Measurements from ENCODE around the gene MID1. TPM values are rescaled to one million over a fixed set of nuclear protein-coding genes. Genes with fewer than 3 reads are reported as not detected.

Gene MID1
- total RNA-seq, 1 experiment from 2014 or later: 79.5 TPM

GRCh38 chrX:10617186-10617998, 3.0 kb downstream of the MID1 start:
- peak in 1 of 2 experiments; percentile 86 for DNase-seq
- H3K27ac ChIP-seq: peak overlapping the region; percentile 91
- no peaks in the 10 kb centered on the region for H3K36me3 ChIP-seq (ENCODE audit: low read depth)
- peak overlapping the region; percentile 96 for H3K4me2 ChIP-seq
- H3K4me3 ChIP-seq: peak overlapping the region; percentile 63
- peaks cover 40% of the 10 kb centered on the region for H3K4me1 ChIP-seq (replicated peaks; ENCODE audit: insufficient read depth)
- H3K27me3 ChIP-seq (ENCODE audit: insufficient read depth, low read depth): no peaks in the 10 kb centered on the region
- no peak for TF ChIP-seq CTCF (conservative IDR thresholded peaks at IDR 0.05)
- no peak for TF ChIP-seq EZH2 (IDR thresholded peaks at IDR 0.05; ENCODE audit: low read depth)
- POLR2A ChIA-PET (ENCODE audit: unreplicated experiment): interaction anchor here (0.6 to 0.8 kb wide), 3 partner anchors 28 to 449 kb away, joined by 3 to 13 read pairs (median 4); no protein-coding TSS in a partner anchor
- CTCF ChIA-PET: no interaction called here
- peaks cover 73% of the 10 kb centered on the region for H3K79me2 ChIP-seq (ENCODE audit: low read depth)
- peaks cover 34% of the 10 kb centered on the region for H3F3A ChIP-seq (ENCODE audit: insufficient read depth, low read depth)
- H3K9me3 ChIP-seq (ENCODE audit: insufficient read depth, low read depth): no peaks in the 10 kb centered on the region
- H3K9me2 ChIP-seq (ENCODE audit: insufficient read depth): no peaks in the 10 kb centered on the region
- BruUV-seq (replicated peaks): no TSS peak
- intact Hi-C loops (cut with micrococcal nuclease; ENCODE audit: unreplicated experiment): loop anchor here (1.0 to 10.0 kb wide), 4 partner anchors 38 to 365 kb away; no protein-coding TSS in a partner anchor
- H2AFZ ChIP-seq: peak overlapping the region; percentile 61
- no peaks in the 10 kb centered on the region for H4K20me1 ChIP-seq (ENCODE audit: insufficient read depth)

- CTCF ChIA-PET: interaction anchor here (0.6 to 0.9 kb wide), 2 partner anchors 15 to 1957 kb away, joined by 3 to 5 read pairs; no protein-coding TSS in a partner anchor
- Histone ChIP-seq H2AFZ (no peak overlapping the region), H3K4me2 (peak overlapping the region; percentile 96), H3K9me3 (ENCODE audit: insufficient read depth, low read depth) (no peaks in the 10 kb centered on the region), H4K20me1 (ENCODE audit: insufficient read depth) (no peaks in the 10 kb centered on the region), H3K4me1 (replicated peaks; ENCODE audit: insufficient read depth) (peaks cover 49% of the 10 kb centered on the region), H3K36me3 (ENCODE audit: low read depth) (no peaks in the 10 kb centered on the region), H3F3A (ENCODE audit: insufficient read depth, low read depth) (peaks cover 34% of the 10 kb centered on the region), H3K9me2 (ENCODE audit: insufficient read depth) (no peaks in the 10 kb centered on the region), H3K4me3 (peak overlapping the region; percentile 63; the same call in 1 of the 2 replicates), H3K79me2 (ENCODE audit: low read depth) (peaks cover 85% of the 10 kb centered on the region), H3K27me3 (ENCODE audit: insufficient read depth, low read depth) (no peaks in the 10 kb centered on the region), H3K27ac (peak overlapping the region; percentile 91)
- POLR2A ChIA-PET (ENCODE audit: unreplicated experiment): no interaction called here
- TF ChIP-seq EZH2 (IDR thresholded peaks at IDR 0.05; ENCODE audit: low read depth): no peak
- peak; percentile 68 for TF ChIP-seq CTCF (conservative IDR thresholded peaks at IDR 0.05)
- peak in 1 of 2 experiments; percentile 43 for DNase-seq
- intact Hi-C loops (cut with micrococcal nuclease; ENCODE audit: unreplicated experiment): loop anchor here (1.0 to 10.0 kb wide), 4 partner anchors 106 to 426 kb away; no protein-coding TSS in a partner anchor
- no TSS peak for BruUV-seq (replicated peaks)
These were observed 4.2 kb downstream of the MID1 start for GRCh38 chrX:10615931-10616774.

GRCh38 chrX:10612215-10612614, 8.2 kb downstream of the MID1 start:
- POLR2A ChIA-PET (ENCODE audit: unreplicated experiment): no interaction called here
- no peak overlapping the region for H2AFZ ChIP-seq
- H3K36me3 ChIP-seq (ENCODE audit: low read depth): no peaks in the 10 kb centered on the region
- no peaks in the 10 kb centered on the region for H4K20me1 ChIP-seq (ENCODE audit: insufficient read depth)
- CTCF ChIA-PET: no interaction called here
- H3F3A ChIP-seq (ENCODE audit: insufficient read depth, low read depth): peaks cover 17% of the 10 kb centered on the region
- no peaks in the 10 kb centered on the region for H3K27me3 ChIP-seq (ENCODE audit: insufficient read depth, low read depth)
- H3K9me2 ChIP-seq (ENCODE audit: insufficient read depth): no peaks in the 10 kb centered on the region
- DNase-seq: no peak
- intact Hi-C loops (cut with micrococcal nuclease; ENCODE audit: unreplicated experiment): loop anchor here (10.0 kb wide), 1 partner anchor 143 kb away; no protein-coding TSS in a partner anchor
- no peak overlapping the region for H3K27ac ChIP-seq
- no TSS peak for BruUV-seq (replicated peaks)
- TF ChIP-seq EZH2 (IDR thresholded peaks at IDR 0.05; ENCODE audit: low read depth): no peak
- TF ChIP-seq CTCF (conservative IDR thresholded peaks at IDR 0.05): no peak
- H3K9me3 ChIP-seq (ENCODE audit: insufficient read depth, low read depth): no peaks in the 10 kb centered on the region
- peaks cover 33% of the 10 kb centered on the region for H3K4me1 ChIP-seq (replicated peaks; ENCODE audit: insufficient read depth)
- H3K4me3 ChIP-seq: no peak overlapping the region
- peaks cover 94% of the 10 kb centered on the region for H3K79me2 ChIP-seq (ENCODE audit: low read depth)
- peak overlapping the region; percentile 23 for H3K4me2 ChIP-seq

Measured in PC-9 (cell line).